WTC11 (cell line): ENCODE data around the gene THSD7B.

Source experiments
- CREB1 ChIP-seq: sonication (generic); formaldehyde crosslinking; IDR thresholded peaks from 2 replicates; pipeline ENCODE4 v1.8.0; 2023; ENCODE audit warnings: mild to moderate bottlenecking, missing genetic modification reagents
- JUN ChIP-seq: sonication (generic); formaldehyde crosslinking; IDR thresholded peaks from 2 replicates; pipeline ENCODE4 v1.8.0; 2023; ENCODE audit warnings: mild to moderate bottlenecking, missing genetic modification reagents
- SP1 ChIP-seq: sonication (generic); formaldehyde crosslinking; conservative IDR thresholded peaks from 2 replicates; pipeline ENCODE4 v1.8.1; 2022; ENCODE audit warnings: missing genetic modification reagents
- ZNF219 ChIP-seq: sonication (generic); formaldehyde crosslinking; IDR thresholded peaks from 2 replicates; pipeline ENCODE4 v1.8.0; 2023; ENCODE audit warnings: missing genetic modification reagents, mild to moderate bottlenecking, borderline replicate concordance
- ZNF317 ChIP-seq: sonication (generic); formaldehyde crosslinking; IDR thresholded peaks from 2 replicates; pipeline ENCODE4 v1.8.1; 2023; ENCODE audit warnings: low read depth, mild to moderate bottlenecking, moderate library complexity, missing genetic modification reagents, borderline replicate concordance
- TF ChIP-seq, protein P1 (sequence below): fragments of 200-600 bp; IDR thresholded peaks from 2 replicates; pipeline ENCODE4 v1.8.0; 2022; ENCODE audit warnings: antibody characterized with exemption
- TF ChIP-seq, protein P2 (sequence below): sonication (generic); formaldehyde crosslinking; IDR thresholded peaks from 2 replicates; pipeline ENCODE4 v1.8.1; 2022; ENCODE audit warnings: low read depth, mild to moderate bottlenecking, moderate library complexity, missing genetic modification reagents, borderline replicate concordance
- TF ChIP-seq, protein P3 (sequence below): fragments of 250-450 bp; sonication (Bioruptor Pico); IDR thresholded peaks from 2 replicates; pipeline ENCODE4 v1.9.0; 2021; ENCODE audit warnings: moderate library complexity, mild to moderate bottlenecking, inconsistent platforms, borderline replicate concordance
- TF ChIP-seq, protein P4 (sequence below): sonication (generic); formaldehyde crosslinking; IDR thresholded peaks from 2 replicates; pipeline ENCODE4 v1.8.1; 2023; ENCODE audit warnings: mild to moderate bottlenecking, missing genetic modification reagents
- TF ChIP-seq, protein P5 (sequence below): fragments of 250-450 bp; sonication (Bioruptor Pico); IDR thresholded peaks from 2 replicates; pipeline ENCODE4 v1.9.0; 2021; ENCODE audit warnings: mild to moderate bottlenecking
- TF ChIP-seq, protein P6 (sequence below): sonication (generic); formaldehyde crosslinking; IDR thresholded peaks from 2 replicates; pipeline ENCODE4 v1.8.0; 2023; ENCODE audit warnings: missing genetic modification reagents, mild to moderate bottlenecking, borderline replicate concordance
- TF ChIP-seq, protein P7 (sequence below): sonication (generic); formaldehyde crosslinking; conservative IDR thresholded peaks from 2 replicates; pipeline ENCODE4 v1.8.1; 2023; ENCODE audit warnings: mild to moderate bottlenecking, low read depth, missing genetic modification reagents, moderate library complexity

DNA sequence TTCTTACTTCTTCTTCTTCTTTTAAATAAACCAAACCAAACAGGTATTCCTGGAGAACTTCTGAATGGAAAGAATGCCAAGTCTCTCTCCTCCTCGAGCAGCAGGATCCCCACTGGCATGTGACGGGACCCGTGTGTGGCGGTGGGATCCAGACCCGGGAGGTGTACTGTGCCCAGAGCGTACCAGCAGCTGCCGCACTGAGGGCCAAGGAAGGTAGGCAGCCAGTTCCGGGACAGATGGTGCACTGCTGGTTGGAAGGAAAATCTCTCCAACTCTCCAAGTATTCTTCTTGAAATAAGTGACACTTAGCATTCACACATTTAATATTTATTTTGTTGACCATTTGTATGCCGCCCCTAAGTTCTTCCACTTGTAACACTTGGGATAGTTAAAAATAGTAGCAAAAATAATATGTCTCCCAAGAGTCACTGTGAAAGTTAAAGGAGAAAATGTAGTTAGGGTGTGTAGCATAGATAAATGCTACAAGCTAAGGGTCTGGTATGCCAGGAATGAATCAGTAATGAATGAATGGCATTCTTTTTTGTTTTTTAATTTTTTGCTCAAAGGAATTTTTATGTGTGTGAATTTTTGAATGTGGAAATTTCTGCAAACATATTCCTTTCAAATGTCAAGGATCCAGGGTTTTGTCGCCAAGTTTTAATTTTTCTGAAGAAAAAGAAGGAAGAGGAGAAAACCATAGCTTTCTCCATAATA, 349.9 kb downstream of the THSD7B start:
- TF ChIP-seq, protein P1, sequence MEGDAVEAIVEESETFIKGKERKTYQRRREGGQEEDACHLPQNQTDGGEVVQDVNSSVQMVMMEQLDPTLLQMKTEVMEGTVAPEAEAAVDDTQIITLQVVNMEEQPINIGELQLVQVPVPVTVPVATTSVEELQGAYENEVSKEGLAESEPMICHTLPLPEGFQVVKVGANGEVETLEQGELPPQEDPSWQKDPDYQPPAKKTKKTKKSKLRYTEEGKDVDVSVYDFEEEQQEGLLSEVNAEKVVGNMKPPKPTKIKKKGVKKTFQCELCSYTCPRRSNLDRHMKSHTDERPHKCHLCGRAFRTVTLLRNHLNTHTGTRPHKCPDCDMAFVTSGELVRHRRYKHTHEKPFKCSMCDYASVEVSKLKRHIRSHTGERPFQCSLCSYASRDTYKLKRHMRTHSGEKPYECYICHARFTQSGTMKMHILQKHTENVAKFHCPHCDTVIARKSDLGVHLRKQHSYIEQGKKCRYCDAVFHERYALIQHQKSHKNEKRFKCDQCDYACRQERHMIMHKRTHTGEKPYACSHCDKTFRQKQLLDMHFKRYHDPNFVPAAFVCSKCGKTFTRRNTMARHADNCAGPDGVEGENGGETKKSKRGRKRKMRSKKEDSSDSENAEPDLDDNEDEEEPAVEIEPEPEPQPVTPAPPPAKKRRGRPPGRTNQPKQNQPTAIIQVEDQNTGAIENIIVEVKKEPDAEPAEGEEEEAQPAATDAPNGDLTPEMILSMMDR = no peak
- TF ChIP-seq, protein P2, sequence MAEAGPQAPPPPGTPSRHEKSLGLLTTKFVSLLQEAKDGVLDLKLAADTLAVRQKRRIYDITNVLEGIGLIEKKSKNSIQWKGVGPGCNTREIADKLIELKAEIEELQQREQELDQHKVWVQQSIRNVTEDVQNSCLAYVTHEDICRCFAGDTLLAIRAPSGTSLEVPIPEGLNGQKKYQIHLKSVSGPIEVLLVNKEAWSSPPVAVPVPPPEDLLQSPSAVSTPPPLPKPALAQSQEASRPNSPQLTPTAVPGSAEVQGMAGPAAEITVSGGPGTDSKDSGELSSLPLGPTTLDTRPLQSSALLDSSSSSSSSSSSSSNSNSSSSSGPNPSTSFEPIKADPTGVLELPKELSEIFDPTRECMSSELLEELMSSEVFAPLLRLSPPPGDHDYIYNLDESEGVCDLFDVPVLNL (CRISPR knock-in tag) = no peak
- TF ChIP-seq JUN (CRISPR knock-in tag) (no peak), SP1 (CRISPR knock-in tag) (no peak), ZNF219 (CRISPR knock-in tag) (no peak), CREB1 (CRISPR knock-in tag) (no peak), ZNF317 (CRISPR knock-in tag) (no peak)
- TF ChIP-seq, protein P3, sequence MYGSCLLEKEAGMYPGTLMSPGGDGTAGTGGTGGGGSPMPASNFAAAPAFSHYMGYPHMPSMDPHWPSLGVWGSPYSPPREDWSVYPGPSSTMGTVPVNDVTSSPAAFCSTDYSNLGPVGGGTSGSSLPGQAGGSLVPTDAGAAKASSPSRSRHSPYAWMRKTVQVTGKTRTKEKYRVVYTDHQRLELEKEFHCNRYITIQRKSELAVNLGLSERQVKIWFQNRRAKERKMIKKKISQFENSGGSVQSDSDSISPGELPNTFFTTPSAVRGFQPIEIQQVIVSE (CRISPR knock-in tag) = no peak
- TF ChIP-seq, protein P4, sequence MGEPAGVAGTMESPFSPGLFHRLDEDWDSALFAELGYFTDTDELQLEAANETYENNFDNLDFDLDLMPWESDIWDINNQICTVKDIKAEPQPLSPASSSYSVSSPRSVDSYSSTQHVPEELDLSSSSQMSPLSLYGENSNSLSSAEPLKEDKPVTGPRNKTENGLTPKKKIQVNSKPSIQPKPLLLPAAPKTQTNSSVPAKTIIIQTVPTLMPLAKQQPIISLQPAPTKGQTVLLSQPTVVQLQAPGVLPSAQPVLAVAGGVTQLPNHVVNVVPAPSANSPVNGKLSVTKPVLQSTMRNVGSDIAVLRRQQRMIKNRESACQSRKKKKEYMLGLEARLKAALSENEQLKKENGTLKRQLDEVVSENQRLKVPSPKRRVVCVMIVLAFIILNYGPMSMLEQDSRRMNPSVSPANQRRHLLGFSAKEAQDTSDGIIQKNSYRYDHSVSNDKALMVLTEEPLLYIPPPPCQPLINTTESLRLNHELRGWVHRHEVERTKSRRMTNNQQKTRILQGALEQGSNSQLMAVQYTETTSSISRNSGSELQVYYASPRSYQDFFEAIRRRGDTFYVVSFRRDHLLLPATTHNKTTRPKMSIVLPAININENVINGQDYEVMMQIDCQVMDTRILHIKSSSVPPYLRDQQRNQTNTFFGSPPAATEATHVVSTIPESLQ = no peak
- TF ChIP-seq, protein P5, sequence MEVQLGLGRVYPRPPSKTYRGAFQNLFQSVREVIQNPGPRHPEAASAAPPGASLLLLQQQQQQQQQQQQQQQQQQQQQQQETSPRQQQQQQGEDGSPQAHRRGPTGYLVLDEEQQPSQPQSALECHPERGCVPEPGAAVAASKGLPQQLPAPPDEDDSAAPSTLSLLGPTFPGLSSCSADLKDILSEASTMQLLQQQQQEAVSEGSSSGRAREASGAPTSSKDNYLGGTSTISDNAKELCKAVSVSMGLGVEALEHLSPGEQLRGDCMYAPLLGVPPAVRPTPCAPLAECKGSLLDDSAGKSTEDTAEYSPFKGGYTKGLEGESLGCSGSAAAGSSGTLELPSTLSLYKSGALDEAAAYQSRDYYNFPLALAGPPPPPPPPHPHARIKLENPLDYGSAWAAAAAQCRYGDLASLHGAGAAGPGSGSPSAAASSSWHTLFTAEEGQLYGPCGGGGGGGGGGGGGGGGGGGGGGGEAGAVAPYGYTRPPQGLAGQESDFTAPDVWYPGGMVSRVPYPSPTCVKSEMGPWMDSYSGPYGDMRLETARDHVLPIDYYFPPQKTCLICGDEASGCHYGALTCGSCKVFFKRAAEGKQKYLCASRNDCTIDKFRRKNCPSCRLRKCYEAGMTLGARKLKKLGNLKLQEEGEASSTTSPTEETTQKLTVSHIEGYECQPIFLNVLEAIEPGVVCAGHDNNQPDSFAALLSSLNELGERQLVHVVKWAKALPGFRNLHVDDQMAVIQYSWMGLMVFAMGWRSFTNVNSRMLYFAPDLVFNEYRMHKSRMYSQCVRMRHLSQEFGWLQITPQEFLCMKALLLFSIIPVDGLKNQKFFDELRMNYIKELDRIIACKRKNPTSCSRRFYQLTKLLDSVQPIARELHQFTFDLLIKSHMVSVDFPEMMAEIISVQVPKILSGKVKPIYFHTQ (CRISPR knock-in tag) = no peak
- TF ChIP-seq, protein P6, sequence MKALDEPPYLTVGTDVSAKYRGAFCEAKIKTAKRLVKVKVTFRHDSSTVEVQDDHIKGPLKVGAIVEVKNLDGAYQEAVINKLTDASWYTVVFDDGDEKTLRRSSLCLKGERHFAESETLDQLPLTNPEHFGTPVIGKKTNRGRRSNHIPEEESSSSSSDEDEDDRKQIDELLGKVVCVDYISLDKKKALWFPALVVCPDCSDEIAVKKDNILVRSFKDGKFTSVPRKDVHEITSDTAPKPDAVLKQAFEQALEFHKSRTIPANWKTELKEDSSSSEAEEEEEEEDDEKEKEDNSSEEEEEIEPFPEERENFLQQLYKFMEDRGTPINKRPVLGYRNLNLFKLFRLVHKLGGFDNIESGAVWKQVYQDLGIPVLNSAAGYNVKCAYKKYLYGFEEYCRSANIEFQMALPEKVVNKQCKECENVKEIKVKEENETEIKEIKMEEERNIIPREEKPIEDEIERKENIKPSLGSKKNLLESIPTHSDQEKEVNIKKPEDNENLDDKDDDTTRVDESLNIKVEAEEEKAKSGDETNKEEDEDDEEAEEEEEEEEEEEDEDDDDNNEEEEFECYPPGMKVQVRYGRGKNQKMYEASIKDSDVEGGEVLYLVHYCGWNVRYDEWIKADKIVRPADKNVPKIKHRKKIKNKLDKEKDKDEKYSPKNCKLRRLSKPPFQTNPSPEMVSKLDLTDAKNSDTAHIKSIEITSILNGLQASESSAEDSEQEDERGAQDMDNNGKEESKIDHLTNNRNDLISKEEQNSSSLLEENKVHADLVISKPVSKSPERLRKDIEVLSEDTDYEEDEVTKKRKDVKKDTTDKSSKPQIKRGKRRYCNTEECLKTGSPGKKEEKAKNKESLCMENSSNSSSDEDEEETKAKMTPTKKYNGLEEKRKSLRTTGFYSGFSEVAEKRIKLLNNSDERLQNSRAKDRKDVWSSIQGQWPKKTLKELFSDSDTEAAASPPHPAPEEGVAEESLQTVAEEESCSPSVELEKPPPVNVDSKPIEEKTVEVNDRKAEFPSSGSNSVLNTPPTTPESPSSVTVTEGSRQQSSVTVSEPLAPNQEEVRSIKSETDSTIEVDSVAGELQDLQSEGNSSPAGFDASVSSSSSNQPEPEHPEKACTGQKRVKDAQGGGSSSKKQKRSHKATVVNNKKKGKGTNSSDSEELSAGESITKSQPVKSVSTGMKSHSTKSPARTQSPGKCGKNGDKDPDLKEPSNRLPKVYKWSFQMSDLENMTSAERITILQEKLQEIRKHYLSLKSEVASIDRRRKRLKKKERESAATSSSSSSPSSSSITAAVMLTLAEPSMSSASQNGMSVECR = no peak
- TF ChIP-seq, protein P7, sequence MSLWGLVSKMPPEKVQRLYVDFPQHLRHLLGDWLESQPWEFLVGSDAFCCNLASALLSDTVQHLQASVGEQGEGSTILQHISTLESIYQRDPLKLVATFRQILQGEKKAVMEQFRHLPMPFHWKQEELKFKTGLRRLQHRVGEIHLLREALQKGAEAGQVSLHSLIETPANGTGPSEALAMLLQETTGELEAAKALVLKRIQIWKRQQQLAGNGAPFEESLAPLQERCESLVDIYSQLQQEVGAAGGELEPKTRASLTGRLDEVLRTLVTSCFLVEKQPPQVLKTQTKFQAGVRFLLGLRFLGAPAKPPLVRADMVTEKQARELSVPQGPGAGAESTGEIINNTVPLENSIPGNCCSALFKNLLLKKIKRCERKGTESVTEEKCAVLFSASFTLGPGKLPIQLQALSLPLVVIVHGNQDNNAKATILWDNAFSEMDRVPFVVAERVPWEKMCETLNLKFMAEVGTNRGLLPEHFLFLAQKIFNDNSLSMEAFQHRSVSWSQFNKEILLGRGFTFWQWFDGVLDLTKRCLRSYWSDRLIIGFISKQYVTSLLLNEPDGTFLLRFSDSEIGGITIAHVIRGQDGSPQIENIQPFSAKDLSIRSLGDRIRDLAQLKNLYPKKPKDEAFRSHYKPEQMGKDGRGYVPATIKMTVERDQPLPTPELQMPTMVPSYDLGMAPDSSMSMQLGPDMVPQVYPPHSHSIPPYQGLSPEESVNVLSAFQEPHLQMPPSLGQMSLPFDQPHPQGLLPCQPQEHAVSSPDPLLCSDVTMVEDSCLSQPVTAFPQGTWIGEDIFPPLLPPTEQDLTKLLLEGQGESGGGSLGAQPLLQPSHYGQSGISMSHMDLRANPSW (CRISPR knock-in tag) = no peak
